Measurements from ENCODE around the gene TPRX1. TPM values are rescaled to one million over a fixed set of nuclear protein-coding genes. Genes with fewer than 3 reads are reported as not detected.

TPRX1 gene, protein sequence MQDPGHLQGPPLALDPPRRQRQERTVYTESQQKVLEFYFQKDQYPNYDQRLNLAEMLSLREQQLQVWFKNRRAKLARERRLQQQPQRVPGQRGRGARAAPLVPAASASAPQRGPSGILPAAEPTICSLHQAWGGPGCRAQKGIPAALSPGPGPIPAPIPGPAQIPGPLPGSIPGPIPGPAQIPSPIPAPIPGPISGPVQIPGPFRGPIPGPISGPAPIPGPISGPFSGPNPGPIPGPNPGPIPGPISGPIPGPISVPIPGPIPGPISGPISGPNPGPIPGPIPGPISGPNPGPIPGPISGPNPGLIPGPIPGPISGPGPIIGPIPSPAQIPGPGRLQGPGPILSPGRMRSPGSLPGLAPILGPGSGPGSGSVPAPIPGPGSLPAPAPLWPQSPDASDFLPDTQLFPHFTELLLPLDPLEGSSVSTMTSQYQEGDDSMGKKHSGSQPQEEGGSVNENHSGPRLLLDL
- total RNA-seq (ENCODE audit: low replicate concordance), result not detected in 2 replicates

DNA sequence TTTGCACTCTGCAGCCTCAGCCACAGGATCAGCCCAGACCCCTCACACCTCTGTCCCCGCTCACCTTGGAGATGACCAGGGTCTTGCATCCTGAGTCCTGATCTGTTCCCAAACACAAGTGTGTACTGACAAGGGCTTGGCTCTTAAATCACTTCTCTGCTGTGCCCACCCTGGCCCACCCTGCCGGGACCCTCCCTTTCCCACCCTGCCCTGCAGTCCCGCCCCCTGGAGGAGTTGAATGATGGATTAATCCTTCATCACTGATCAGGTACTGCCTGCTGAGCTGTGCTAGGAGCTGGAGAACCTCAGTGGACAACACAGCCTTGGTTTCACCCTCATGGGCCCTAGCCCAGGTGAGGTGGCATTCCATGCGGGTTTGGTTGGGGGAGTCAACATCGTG, at the start of gene TPRX1:
TSS of gene TPRX1 (minus strand) at position 101 of the 400 bp plus-strand sequence. CDS start at position 89, 12 bp downstream.

GRCh38 chr19:47821460-47822020, 17.2 kb upstream of the TPRX1 start, which contains the start of gene CRX:
Gene CRX (plus strand): TSS chr19:47821937. CDS start chr19:47834444, 12,507 bp downstream.

DNA sequence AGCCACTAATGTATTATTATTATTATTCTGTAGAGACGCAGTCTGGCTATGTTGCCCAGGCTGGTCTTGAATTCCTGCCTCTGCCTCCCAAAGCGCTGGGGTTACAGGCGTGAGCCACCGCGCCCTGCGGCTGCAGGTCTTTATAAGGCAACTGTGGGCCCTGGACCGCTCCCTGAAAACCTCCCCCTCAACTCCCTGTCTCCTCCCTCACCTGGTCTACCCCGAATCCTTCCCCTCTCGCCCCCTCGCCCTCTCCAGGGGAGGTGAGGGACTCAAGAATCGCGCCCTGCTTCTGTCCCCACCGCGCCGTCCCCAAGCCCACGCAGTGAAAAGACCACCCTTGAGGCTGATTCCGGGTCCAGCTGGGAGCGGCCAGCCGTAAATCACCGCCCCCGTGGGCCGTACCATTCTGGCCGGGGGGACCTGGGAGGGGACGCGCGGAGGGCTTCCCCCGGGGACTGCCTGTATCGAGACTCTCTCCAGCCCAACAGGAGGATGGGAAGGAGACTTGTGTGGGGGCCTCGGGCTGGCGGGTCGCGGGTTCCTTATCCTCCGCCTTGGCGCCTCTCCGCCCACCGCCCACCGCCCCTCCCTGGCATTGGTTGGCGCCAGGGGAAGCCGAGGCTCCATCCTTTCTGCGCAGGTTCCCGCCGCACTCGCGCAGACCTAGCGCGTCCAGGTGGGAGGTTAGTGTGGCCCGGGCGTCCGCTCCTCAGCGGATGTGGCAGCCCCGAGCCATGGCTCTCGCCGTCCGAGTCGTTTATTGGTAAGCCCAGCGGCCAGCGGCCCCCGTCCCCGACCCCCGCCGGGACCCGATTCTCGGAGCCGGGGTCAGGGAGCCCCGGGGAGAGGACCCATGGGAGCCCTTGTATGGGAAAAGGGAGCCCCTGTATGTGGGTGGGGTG, 26.1 kb downstream of the TPRX1 start, which contains the start of gene SELENOW:
TSS of gene SELENOW (plus strand) at position 655 of the 905 bp plus-strand sequence. CDS start at position 738, 83 bp downstream.

Other genes with a start within 250 kb of the TPRX1 start
- gene ZNF541, start 231.4 kb downstream of the TPRX1 start, total RNA-seq (ENCODE audit: low replicate concordance), result under 0.01 TPM in 1 of 2 replicates, not detected in the other
- 0.82 and 2.8 TPM in 2 replicates for gene BICRA, start 195.4 kb downstream of the TPRX1 start, total RNA-seq (ENCODE audit: low replicate concordance)
- gene EHD2, start 91.1 kb downstream of the TPRX1 start, total RNA-seq (ENCODE audit: low replicate concordance), result 95.6 and 106 TPM in 2 replicates
- gene NOP53, start 59.0 kb downstream of the TPRX1 start, total RNA-seq (ENCODE audit: low replicate concordance), result 50.9 and 70.0 TPM in 2 replicates
- 68.6 and 209 TPM in 2 replicates for gene SELENOW, start 25.8 kb downstream of the TPRX1 start, total RNA-seq (ENCODE audit: low replicate concordance)
- gene CRX, start 17.4 kb upstream of the TPRX1 start, total RNA-seq (ENCODE audit: low replicate concordance), result not detected in 2 replicates
- gene TPRX2, start 54.7 kb upstream of the TPRX1 start, total RNA-seq (ENCODE audit: low replicate concordance), result not detected in 2 replicates
- gene SULT2A1, start 81.8 kb upstream of the TPRX1 start, total RNA-seq (ENCODE audit: low replicate concordance), result not detected in 2 replicates
- not detected in 2 replicates for gene BSPH1, start 187.6 kb upstream of the TPRX1 start, total RNA-seq (ENCODE audit: low replicate concordance)
- gene ELSPBP1, start 190.1 kb upstream of the TPRX1 start, total RNA-seq (ENCODE audit: low replicate concordance), result not detected in 2 replicates
- gene CABP5, start 239.5 kb upstream of the TPRX1 start, total RNA-seq (ENCODE audit: low replicate concordance), result not detected in 2 replicates

Measured in smooth muscle cell of the coronary artery (primary cell).